ENCODE measurements around the gene POU3F2. TPM values are rescaled to one million over a fixed set of nuclear protein-coding genes. Genes with fewer than 3 reads are reported as not detected.

Gene POU3F2
- total and polyA plus RNA-seq, 3 donors from 2014 or later: 0.31 to 0.32 (median 0.31) TPM

GRCh38 chr6:98836025-98836961 is 1.9 kb downstream of the POU3F2 start:
- no peaks in the 10 kb centered on the region for H3K27me3 ChIP-seq
- H3K9me3 ChIP-seq: no peaks in the 10 kb centered on the region
- no peak for TF ChIP-seq POLR2A (IDR thresholded peaks at IDR 0.05)
- 6 to 7% methylated on average over 23 of the region's 23 CpGs for WGBS, 2 donors
- no peaks in the 10 kb centered on the region for H3K36me3 ChIP-seq (ENCODE audit: low read depth, missing control alignments)
- intact Hi-C loops (cut with DNase I; ENCODE audit: low total_unique reads): no loop called here
- H3K4me1 ChIP-seq: peaks cover 32% of the 10 kb centered on the region
- DNase-seq: no peak
- H3K4me3 ChIP-seq: no peak overlapping the region
- H3K27ac ChIP-seq: no peak overlapping the region

GRCh38 chr6:98836962-98837944 is 2.9 kb downstream of the POU3F2 start:
- H3K27me3 ChIP-seq: no peaks in the 10 kb centered on the region
- H3K36me3 ChIP-seq (ENCODE audit: low read depth, missing control alignments): no peaks in the 10 kb centered on the region
- H3K9me3 ChIP-seq: no peaks in the 10 kb centered on the region
- H3K27ac ChIP-seq: no peak overlapping the region
- H3K4me3 ChIP-seq: no peak overlapping the region
- intact Hi-C loops (cut with DNase I; ENCODE audit: low total_unique reads): no loop called here
- WGBS, 2 donors: 22 to 29% methylated on average over 9 of the region's 9 CpGs
- TF ChIP-seq POLR2A (IDR thresholded peaks at IDR 0.05): no peak
- TF ChIP-seq CTCF (IDR thresholded peaks at IDR 0.05): no peak
- H3K4me1 ChIP-seq: peaks cover 23% of the 10 kb centered on the region
- no peak for DNase-seq

- 36 to 48% methylated on average over 4 of the region's 4 CpGs for WGBS, 2 donors
- intact Hi-C loops (cut with DNase I; ENCODE audit: low total_unique reads): no loop called here
- no peak for DNase-seq
Measured at GRCh38 chr6:98838032-98838431, 3.7 kb downstream of the POU3F2 start.

GRCh38 chr6:98838975-98839374 is 4.6 kb downstream of the POU3F2 start:
- Histone ChIP-seq H3K4me1 (peaks cover 13% of the 10 kb centered on the region), H3K36me3 (ENCODE audit: low read depth, missing control alignments) (no peaks in the 10 kb centered on the region), H3K27ac (no peak overlapping the region), H3K27me3 (no peaks in the 10 kb centered on the region), H3K9me3 (no peaks in the 10 kb centered on the region), H3K4me3 (no peak overlapping the region)
- DNase-seq: no peak
- intact Hi-C loops (cut with DNase I; ENCODE audit: low total_unique reads): no loop called here
- 31 to 47% methylated on average over 1 of the region's 1 CpG for WGBS, 2 donors
- TF ChIP-seq CTCF (IDR thresholded peaks at IDR 0.05): no peak
- no peak for TF ChIP-seq POLR2A (IDR thresholded peaks at IDR 0.05)

More at GRCh38 chr6:98838032-98838431, 3.7 kb downstream of the POU3F2 start:
- no peaks in the 10 kb centered on the region for H3K9me3 ChIP-seq
- no peak for TF ChIP-seq POLR2A (IDR thresholded peaks at IDR 0.05)
- no peak for TF ChIP-seq CTCF (IDR thresholded peaks at IDR 0.05)
- no peaks in the 10 kb centered on the region for H3K36me3 ChIP-seq (ENCODE audit: low read depth, missing control alignments)
- no peak overlapping the region for H3K27ac ChIP-seq
- H3K4me1 ChIP-seq: peaks cover 16% of the 10 kb centered on the region
- H3K27me3 ChIP-seq: no peaks in the 10 kb centered on the region
- H3K4me3 ChIP-seq: no peak overlapping the region
